Transverse colon (tissue), 4 donors: ENCODE results near the gene SLC22A23.

Experiments used
- EP300 ChIP-seq: sonication (generic); formaldehyde crosslinking; IDR thresholded peaks from one replicate; pipeline ENCODE4 v1.6.1; 2017; ENCODE audit warnings: antibody characterized with exemption, low read depth
- POLR2A ChIP-seq: fragments of 450-650 bp; IDR thresholded peaks from one replicate; pipeline ENCODE4 v1.6.1; 2016; ENCODE audit warnings: antibody characterized with exemption, mild to moderate bottlenecking, moderate library complexity
- POLR2AphosphoS5 ChIP-seq, 3 donors: sonication (generic); formaldehyde crosslinking; IDR thresholded peaks; one replicate each; pipeline ENCODE4 v1.6.1; 2016; ENCODE audit warnings: antibody characterized with exemption in 3 of 3
- TF ChIP-seq, protein P1 (sequence below), 5 experiments: fragments of 200-600 bp in 3 of 5; fragments of 450-650 bp in 2 of 5; sonication (generic) in 3 of 5; IDR thresholded peaks; 1 replicate in 2 of 5; 2 replicates in 3 of 5; pipeline ENCODE4 v1.5.1; 2016 to 2017; ENCODE audit warnings: antibody characterized with exemption in 5 of 5, inconsistent platforms in 3 of 5, mild to moderate bottlenecking in 2 of 5, moderate library complexity in 1 of 5

- TF ChIP-seq POLR2A (no peak), EP300 (no peak), POLR2AphosphoS5 (IDR thresholded peaks at IDR 0.05) (no peak)
- TF ChIP-seq, protein P1, sequence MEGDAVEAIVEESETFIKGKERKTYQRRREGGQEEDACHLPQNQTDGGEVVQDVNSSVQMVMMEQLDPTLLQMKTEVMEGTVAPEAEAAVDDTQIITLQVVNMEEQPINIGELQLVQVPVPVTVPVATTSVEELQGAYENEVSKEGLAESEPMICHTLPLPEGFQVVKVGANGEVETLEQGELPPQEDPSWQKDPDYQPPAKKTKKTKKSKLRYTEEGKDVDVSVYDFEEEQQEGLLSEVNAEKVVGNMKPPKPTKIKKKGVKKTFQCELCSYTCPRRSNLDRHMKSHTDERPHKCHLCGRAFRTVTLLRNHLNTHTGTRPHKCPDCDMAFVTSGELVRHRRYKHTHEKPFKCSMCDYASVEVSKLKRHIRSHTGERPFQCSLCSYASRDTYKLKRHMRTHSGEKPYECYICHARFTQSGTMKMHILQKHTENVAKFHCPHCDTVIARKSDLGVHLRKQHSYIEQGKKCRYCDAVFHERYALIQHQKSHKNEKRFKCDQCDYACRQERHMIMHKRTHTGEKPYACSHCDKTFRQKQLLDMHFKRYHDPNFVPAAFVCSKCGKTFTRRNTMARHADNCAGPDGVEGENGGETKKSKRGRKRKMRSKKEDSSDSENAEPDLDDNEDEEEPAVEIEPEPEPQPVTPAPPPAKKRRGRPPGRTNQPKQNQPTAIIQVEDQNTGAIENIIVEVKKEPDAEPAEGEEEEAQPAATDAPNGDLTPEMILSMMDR (IDR thresholded peaks at IDR 0.05), result no peak
These were observed 216.3 kb downstream of the SLC22A23 start for GRCh38 chr6:3240595-3240994.
